Measurements from ENCODE around the gene PLSCR1.

PLSCR1 gene

GRCh38 chr3:146468234-146468633, 76.2 kb downstream of the PLSCR1 start:
- Histone ChIP-seq H3K36me3 (ENCODE audit: insufficient read depth) (no peaks in the 10 kb centered on the region), H3K4me1 (ENCODE audit: low read depth, poor library complexity, severe bottlenecking) (peaks cover 12% of the 10 kb centered on the region), H2AFZ (ENCODE audit: low read depth) (no peak overlapping the region), H3K4me3 (IDR thresholded peaks at IDR 0.05; ENCODE audit: insufficient read depth, low read depth, low read length) (no peak overlapping the region), H3K4me2 (no peak overlapping the region), H3K79me2 (ENCODE audit: insufficient read depth, low read depth) (no peaks in the 10 kb centered on the region), H3K27me3 (ENCODE audit: insufficient read depth, low read depth) (no peaks in the 10 kb centered on the region), H3K9ac (no peak overlapping the region), H3K27ac (no peak overlapping the region), H4K20me1 (ENCODE audit: insufficient read depth) (no peaks in the 10 kb centered on the region)
- no peak for TF ChIP-seq CTCF (conservative IDR thresholded peaks at IDR 0.05; ENCODE audit: low read depth, low read length)

- Histone ChIP-seq H3K36me3 (ENCODE audit: insufficient read depth) (no peaks in the 10 kb centered on the region), H3K27ac (no peak overlapping the region), H3K4me3 (IDR thresholded peaks at IDR 0.05; ENCODE audit: insufficient read depth, low read depth, low read length) (no peak overlapping the region), H3K4me2 (no peak overlapping the region), H3K27me3 (ENCODE audit: insufficient read depth, low read depth) (no peaks in the 10 kb centered on the region), H3K79me2 (ENCODE audit: insufficient read depth, low read depth) (no peaks in the 10 kb centered on the region), H3K9ac (no peak overlapping the region), H2AFZ (ENCODE audit: low read depth) (no peak overlapping the region), H3K4me1 (ENCODE audit: low read depth, poor library complexity, severe bottlenecking) (peaks cover 12% of the 10 kb centered on the region), H4K20me1 (ENCODE audit: insufficient read depth) (no peaks in the 10 kb centered on the region)
- TF ChIP-seq CTCF (conservative IDR thresholded peaks at IDR 0.05; ENCODE audit: low read depth, low read length): no peak
Measured at GRCh38 chr3:146466604-146467003, 77.8 kb downstream of the PLSCR1 start.

GRCh38 chr3:146465693-146466465, 78.5 kb downstream of the PLSCR1 start:
- Histone ChIP-seq H3K4me1 (ENCODE audit: low read depth, poor library complexity, severe bottlenecking) (peaks cover 12% of the 10 kb centered on the region), H3K4me2 (no peak overlapping the region), H2AFZ (ENCODE audit: low read depth) (no peak overlapping the region)

More at GRCh38 chr3:146465693-146466465, 78.5 kb downstream of the PLSCR1 start:
- TF ChIP-seq CTCF (conservative IDR thresholded peaks at IDR 0.05; ENCODE audit: low read depth, low read length): no peak
- Histone ChIP-seq H3K27ac (no peak overlapping the region), H3K27me3 (ENCODE audit: insufficient read depth, low read depth) (no peaks in the 10 kb centered on the region), H3K4me3 (IDR thresholded peaks at IDR 0.05; ENCODE audit: insufficient read depth, low read depth, low read length) (no peak overlapping the region), H4K20me1 (ENCODE audit: insufficient read depth) (no peaks in the 10 kb centered on the region), H3K36me3 (ENCODE audit: insufficient read depth) (no peaks in the 10 kb centered on the region), H3K9ac (no peak overlapping the region), H3K79me2 (ENCODE audit: insufficient read depth, low read depth) (no peaks in the 10 kb centered on the region)

Measured in KMS-11 (cell line).